ENCODE measurements around the gene RET.

RET gene

DNA sequence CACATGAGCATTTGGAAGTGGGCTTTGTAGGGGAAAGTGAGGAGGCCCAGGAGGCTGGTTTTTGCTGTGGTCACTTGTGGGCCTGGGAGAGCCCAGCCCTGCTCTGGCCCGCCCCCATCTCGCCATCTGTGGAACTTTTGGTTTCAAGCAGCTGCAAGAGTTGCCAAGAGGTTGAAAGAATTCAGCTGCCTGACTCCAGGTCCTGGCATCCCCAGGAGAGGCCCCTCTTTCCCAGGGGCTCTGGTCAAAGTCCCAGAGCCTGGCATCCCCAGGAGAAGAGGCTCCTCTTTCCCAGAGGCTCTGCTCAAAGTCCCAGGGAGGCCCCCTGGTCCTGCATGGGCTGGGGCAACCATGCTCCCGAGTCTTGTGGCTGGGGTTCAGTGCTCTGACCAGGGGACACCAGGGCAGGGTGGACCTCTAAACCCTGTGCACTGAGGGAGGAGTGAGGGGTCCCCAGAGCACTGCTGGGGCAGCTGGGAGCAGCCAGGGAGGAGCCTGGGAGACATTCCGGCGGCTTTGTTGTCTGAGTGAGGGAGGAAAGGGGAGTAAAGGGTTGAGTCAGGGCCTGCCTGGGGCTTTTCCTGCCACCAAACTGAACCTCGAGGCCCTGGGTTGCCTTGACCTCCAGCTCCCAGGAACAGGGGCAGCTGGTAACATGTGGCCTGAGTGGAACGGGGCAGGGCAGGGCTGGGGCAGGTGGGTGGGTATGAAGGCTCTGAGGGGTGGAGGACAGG lies 33.6 kb downstream of the RET start:
- no peak for DNase-seq

DNA sequence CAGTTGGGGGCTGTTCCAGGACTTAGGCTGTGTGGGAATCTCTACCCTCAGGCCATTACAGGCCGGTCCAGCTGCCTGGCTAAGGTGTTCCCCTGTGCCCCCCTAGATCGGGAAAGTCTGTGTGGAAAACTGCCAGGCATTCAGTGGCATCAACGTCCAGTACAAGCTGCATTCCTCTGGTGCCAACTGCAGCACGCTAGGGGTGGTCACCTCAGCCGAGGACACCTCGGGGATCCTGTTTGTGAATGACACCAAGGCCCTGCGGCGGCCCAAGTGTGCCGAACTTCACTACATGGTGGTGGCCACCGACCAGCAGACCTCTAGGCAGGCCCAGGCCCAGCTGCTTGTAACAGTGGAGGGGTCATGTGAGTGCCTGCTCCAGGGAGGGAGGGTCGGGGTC lies 34.2 kb downstream of the RET start:
- DNase-seq, result no peak

DNA sequence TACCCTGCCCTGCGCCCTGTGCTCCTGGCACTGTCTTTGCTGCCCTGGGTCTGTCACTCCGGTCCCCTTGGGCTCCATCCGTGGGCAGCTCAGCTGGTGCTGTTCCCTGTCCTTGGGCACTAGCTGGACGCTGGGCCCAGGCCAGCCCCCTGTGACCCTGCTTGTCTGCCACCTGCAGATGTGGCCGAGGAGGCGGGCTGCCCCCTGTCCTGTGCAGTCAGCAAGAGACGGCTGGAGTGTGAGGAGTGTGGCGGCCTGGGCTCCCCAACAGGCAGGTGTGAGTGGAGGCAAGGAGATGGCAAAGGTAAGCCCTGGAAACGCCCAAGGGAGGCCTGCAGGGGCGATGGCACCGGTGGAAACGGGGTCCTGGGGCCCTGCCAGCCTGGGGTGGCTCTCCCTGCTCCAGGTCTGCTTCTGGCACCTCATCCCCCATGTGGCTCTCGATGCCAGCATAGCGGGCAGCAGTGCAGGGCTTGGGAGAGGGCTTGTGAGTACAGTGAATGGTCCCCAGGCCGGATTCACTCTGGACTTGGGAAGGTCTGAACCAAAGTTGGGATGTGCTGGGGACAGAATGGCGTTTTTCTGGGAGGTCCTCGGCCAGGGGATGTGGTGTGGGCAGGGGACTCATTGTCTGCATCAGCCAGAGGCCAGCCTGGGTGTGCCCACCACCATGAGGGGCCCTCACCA lies 35.2 kb downstream of the RET start:
- no peak for DNase-seq

DNA sequence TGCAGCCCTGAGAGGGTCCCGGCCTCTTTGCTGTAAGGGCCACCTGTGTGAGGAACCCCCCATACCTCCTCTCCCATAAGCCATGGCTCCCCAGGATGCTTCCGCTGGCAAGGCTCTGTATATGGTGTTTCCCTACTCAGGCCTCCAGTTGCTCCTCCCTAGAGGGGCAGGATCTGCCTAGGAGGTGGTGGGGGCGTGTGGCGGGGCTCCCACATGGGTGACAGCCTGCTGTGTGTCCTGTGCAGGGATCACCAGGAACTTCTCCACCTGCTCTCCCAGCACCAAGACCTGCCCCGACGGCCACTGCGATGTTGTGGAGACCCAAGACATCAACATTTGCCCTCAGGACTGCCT lies 35.7 kb downstream of the RET start:
- no peak for DNase-seq

DNA sequence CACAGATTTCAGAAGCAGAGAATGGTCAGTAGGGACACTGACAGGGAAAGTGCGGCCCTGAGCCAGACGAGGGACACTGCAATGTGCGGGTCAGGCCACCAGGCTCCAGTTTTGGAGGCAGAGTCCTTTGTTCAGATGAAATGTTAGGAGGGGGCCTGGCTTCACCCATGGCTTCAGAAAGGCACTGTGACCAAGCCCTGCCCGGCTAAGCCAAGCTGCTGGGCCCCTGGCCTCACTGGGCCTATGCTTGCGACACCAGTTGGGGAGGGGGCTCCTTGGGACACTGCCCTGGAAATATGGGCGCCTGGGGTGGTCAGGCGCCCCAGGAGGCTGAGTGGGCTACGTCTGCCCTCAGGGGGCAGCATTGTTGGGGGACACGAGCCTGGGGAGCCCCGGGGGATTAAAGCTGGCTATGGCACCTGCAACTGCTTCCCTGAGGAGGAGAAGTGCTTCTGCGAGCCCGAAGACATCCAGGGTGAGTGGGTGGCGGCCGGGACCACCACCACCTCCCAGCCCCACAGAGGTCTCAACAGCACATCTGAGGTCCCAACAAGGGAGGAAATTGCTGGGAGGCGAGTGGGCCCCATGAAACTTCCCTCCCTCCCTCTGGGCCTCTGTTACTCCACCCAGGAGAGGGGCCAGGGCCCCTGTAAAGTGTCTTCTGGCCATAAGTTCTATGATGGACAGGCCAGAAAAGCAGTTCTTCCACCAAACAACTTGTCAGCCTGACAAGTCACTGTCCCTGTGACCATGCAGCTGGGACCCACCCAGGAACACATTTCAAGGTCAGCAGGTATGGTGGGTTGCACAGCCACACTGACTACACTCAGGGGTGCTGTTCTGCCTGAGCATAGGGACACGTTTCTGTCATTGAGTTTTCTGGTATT lies 36.6 kb downstream of the RET start:
- DNase-seq, result no peak

DNA sequence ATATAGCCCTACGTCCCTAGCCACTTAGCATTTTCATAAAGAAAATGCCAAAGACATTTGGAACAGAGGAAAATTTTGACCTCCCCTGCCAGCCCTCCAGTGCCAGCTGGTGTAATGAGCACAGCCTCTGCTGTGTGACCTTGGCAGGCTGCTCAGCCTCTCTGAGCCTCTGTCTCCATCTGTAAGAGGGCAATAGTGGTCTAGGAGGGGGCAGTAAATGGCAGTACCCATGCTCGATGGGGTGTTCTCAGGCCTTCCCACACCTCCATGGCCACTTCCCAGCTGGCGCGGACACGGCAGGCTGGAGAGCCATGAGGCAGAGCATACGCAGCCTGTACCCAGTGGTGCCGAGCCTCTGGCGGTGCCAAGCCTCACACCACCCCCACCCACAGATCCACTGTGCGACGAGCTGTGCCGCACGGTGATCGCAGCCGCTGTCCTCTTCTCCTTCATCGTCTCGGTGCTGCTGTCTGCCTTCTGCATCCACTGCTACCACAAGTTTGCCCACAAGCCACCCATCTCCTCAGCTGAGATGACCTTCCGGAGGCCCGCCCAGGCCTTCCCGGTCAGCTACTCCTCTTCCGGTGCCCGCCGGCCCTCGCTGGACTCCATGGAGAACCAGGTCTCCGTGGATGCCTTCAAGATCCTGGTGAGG lies 37.3 kb downstream of the RET start:
- no peak for DNase-seq

DNA sequence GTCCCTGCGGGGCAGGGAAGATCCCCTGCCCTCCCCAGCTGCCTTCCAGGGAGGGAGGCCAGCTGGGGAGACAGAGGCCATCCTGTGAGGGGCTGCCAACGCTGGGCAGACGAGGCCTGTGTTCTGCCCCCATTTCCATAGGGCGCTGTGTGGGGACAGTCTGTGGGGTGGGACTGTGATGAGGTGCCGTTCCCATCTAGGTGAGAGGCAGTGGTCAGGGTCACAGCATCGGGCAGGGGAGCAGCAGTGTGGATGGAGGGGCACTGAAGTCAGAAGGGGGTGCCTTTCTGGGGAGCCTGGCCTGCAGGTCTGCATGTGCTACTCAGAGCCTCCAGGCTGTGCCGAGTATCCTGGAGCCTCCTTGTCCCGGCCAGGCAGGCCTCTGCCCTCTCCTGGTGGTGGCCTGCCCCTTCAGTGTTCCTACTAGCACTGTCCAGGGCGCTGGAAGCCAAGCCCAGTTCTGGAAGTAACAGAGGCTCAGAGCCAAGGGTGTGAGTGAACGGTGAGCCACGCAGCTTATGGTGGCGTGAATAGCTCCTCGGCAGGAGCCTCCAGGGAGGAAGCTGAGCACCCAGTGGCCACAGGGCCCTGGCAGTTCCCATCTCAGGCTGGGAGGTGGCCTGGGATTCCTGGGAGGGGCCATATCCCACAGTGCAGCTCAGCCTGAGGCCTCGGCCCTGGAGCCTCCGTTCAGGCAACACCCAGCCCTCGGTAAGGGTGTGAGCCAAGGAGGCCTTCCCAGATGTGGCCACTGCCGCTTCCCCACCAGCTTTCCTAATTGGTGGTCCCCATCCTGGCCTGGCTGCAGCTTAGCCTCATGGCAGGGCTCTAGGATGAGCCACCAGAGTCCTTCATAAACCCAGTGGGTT lies 38.1 kb downstream of the RET start:
- DNase-seq, result no peak

DNA sequence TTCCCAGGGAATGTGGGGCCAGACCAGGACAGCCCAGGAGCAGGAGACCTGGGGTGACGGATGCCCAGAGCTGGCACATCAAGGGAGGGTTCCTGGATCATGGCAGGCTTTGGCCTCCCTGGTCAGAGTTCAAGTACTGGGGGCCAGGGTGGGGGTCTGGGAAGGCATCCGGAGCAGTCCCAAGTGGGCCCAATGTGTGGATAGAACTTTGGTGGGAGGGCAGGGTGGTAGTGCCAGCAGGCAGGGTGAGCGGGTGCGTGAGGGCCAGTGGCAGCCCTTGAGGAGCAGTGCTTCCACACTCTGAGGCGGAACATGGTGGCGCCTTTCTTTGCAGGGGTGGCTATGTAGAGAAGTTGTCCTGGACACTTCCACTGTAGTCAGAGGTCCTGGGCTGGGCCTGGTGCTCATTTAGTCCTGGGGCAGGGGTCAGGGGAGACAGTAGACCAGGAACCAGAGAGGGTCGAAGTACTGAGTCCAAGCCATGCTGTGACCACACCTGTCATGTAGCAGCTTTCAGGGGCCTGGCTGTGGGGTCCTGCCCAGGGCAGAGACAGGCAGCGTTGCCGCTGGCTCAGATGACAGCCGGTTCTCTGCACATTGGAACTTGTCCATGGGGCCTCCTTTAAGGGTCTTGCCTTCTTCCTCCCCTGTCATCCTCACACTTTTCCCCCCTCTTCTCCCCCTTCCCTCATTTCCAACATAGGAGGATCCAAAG lies 39.2 kb downstream of the RET start:
- DNase-seq, result no peak

DNA sequence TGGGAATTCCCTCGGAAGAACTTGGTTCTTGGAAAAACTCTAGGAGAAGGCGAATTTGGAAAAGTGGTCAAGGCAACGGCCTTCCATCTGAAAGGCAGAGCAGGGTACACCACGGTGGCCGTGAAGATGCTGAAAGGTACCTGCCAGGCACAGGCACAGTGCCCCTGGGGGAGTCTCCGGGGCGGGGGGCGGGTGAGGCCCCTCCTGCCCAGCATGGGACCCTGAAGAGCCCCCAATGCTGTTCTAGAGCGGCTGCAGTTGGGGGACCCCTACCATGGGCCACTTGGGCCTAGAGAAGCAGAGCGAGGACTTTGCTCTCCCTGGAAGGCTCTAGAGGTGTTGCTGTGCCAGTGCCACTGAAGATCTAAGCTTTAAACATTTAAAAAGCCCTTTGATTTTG lies 39.7 kb downstream of the RET start:
- DNase-seq, result no peak

DNA sequence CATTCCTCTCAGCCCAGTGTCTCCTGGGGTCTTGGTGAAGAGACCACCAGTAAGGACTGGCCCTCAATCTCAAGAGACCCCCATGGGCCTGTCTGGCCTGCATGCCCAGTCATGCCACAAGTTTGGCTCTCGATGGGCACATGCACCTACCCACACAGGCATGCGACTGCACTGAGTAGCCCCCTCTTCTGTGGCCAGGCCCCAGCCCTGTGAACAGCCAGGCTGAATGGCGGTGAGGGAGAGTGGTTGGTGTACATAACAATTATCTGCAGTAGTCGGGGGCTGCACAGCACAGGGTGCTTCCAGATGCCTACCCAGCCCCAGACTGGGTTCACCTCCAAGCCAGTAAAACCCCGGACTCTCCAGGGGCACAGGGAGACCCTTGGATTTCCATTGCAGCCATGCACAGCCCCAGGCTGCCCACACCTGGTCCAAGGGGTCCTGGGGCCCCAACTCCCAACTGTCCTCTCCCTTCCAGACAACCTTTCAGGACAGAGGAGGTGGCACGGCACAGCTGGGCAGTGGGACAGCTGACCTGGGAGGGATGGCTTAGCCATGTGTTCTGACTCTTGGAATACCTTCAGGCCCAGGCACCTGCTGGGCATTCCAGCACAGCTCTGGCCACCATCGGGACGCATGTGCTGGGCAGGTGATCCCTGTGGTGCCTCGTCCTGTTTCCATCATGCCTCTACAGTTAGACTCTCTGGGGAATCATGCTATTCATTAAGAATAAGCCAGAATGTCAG lies 40.3 kb downstream of the RET start:
- DNase-seq, result no peak

DNA sequence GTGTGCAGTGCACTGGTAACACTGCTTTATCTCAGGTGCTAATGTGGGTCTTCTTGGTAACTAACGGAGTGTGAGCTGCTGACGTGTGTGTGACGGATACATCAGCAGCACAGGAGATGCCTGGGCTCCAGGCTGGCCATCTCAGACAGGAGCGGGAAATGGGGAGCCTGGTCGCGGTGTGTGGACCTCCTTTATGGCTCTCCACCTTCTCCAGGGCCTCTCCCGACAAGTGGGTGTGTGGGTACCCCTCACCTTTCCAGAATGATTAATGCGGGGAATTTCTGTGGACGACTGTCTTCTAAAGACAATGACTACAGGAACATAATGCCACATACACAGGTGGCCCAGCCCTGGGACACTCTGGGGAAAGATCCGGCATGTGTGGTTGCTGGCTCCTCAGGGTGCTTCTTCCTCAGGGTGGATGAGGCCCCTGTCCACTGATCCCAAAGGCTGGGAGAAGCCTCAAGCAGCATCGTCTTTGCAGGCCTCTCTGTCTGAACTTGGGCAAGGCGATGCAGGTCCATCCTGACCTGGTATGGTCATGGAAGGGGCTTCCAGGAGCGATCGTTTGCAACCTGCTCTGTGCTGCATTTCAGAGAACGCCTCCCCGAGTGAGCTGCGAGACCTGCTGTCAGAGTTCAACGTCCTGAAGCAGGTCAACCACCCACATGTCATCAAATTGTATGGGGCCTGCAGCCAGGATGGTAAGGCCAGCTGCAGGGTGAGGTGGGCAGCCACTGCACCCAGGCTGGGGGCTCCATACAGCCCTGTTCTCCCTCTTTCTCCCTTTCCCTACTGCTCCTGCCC lies 41.1 kb downstream of the RET start:
- DNase-seq, result no peak

DNA sequence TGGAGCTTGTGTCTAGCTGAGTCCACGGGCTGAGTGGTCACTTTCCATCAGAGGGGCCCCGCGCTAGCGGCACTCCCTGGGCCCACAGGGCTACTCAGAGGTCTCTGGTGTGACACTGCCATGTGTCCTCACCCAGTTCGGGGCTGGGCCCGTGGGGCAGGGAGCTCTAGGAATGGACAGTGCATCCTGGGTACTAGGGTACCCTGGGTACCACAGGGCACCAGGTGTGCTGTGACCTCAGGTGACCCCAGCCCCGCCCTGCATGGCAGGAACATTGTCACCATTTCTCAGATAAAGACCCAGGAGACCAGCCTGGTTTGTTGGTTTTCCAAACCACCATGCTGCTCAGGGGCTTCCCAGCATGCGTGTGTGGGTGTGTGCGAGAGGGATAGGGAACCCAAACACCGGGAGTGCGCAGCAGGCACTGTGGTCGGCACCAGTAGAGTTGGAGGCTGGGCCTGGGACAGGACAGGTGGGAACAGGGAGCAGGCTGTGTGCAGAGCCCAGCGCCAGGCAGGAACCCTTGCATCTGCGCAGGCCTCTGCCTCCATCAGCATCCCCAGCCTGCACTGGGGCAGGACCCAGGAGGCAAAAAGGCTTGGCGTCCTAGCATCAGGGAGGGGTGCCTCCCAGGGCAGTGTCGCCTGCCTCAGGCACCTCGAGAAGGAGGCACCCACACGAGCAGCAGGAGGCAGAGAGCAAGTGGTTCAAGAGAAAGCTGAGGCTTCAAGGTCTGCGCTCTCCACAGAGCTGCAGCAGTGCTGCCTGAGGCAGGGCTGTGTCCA lies 42.0 kb downstream of the RET start:
- no peak for DNase-seq

DNA sequence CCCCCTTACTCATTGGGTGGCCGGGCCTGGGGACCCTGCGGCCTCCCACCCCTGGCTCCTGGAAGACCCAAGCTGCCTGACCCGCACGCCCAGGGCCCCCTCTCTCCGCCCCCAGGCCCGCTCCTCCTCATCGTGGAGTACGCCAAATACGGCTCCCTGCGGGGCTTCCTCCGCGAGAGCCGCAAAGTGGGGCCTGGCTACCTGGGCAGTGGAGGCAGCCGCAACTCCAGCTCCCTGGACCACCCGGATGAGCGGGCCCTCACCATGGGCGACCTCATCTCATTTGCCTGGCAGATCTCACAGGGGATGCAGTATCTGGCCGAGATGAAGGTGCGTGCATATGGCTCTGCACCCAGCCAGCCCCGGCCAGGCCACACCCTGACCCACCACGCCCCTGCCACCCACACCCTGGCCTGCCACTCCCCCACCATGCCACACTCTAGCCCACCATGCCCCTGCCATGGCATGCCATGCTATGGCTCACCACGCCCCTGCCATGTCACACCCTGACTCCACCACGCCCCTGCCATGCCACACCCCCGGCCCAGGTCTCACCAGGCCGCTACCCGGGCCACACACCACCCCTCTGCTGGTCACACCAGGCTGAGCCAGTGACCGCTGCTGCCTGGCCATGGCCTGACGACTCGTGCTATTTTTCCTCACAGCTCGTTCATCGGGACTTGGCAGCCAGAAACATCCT lies 42.7 kb downstream of the RET start:
- DNase-seq, result no peak

DNA sequence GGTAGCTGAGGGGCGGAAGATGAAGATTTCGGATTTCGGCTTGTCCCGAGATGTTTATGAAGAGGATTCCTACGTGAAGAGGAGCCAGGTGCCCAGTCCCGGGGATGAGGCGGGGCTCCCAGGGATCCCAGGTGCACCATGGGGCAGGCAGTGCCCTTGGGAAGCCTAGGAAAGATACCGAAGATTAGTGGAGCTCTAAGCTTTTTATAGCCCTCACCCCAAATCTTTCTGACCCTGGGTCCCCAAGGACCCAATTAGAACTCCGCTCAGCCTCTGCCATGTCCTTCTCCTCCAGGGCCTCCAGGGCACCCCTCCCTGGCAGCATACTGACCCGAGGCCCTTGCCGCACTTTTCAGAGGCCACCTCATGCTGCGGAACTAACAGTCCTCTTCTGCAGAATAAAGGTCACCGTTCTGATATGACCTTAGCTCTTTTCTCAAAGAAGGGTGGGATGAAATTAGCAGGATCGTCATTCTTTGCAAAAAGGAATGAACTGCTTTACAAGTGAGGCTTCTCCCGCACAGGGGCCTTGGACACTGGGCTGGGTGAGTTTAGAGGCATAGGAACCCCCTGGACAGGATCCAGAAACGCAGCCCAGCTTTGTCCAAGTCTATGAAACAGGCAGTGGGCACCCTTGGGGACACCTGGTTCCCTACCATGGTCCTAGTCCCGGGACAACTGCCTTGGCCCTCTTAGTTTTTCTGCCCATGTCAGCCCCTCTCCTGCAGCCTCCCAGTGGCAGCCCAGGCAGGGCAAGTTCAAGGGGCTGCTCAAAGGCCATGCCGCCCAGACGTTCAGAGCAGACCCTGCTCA lies 43.5 kb downstream of the RET start:
- no peak for DNase-seq

DNA sequence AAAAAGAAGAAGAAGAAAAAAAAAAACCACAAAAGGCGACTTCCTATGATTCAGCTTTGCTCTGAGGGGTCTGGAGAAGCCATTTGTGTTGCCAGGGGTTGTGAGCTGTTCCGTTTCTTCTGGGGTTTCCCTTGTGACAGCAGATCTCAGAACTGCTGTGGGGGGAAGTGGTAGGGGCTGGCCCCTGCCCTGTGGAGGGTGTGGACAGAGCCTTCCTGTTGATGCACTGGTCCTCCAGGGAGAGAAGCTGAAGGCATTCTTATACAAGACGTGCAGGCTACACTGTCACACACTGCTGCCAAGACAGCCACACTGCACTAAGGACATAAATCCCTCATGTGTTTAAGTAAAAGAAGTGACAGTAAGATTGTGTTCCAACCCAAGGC lies 44.1 kb downstream of the RET start:
- DNase-seq, result peak; percentile 24 to 26

DNA sequence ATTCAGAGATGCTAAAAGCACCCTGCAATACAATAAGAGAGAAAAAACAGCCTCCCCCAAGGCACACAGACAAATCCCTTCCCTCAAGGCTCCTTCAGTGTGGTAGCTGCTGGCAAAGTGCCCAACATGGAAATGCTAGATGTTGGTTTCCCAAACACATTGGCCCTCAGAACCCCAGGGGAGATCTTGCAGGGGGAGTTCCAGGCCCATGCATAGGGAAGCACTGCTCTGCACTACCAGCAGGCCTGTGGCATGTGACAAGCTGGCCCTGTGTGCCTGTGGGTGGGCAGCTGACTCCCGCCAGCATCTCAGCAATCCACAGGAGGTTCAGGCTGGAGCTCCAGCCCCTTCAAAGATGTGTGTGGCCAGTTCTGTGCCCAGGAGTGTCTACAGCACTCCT lies 44.6 kb downstream of the RET start:
- DNase-seq, result no peak

DNA sequence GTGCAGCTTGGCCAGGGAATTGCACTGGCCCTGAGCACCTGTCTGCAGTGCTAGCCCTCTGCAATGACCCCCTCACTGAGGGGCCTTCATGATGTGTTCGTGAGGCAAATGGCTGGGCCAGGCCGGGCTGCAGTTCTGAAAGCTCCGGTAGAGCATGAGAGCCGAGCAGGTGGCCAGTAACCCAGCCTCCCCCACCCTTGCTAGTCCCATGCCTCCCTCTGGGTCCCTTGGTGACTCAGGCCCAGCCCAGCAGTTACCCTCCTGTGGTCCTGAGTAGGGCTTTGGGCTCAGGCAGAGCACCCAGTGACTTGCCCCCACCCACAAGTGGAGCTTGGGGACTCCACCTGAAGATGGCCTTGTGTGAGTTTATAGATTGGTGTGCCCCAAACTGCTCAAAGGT lies 45.2 kb downstream of the RET start:
- no peak for DNase-seq

DNA sequence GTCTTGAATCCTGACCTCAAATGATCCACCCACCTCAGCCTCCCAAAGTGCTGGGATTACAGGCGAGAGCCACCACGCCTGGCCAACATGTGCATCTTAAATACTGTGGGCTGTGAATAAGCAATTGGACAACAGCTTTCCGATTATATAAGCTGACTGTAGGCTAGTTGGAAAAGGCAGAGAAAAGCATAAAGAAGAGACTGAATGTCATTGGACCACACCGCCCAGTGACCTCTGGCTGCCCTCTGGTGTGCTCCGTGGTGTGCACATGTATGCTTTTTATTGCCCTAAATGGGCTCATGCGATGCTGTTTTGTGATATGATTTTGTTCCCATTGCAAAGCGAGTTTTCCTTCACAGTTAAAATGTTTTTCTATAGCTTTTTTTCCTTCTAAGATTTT lies 46.0 kb downstream of the RET start:
- DNase-seq, result no peak
